Thyroid gland (tissue), 4 donors: Measurements from ENCODE around the gene MT3. TPM values are rescaled to one million over a fixed set of nuclear protein-coding genes. Genes with fewer than 3 reads are reported as not detected.

ENCODE experiments used
- DNase-seq, 2 donors: peaks; one replicate each; pipeline ENCODE4 v3.0.0-alpha.2; 2019
- H3K27ac ChIP-seq, 3 donors: fragments of 200-600 bp; sonication (generic); 1 replicate in 2 of 3; 2 replicates in 1 of 3; pipeline ENCODE4 v1.5.1; 2016 to 2019; ENCODE audit warnings: mild to moderate bottlenecking in 1 of 3, moderate library complexity in 1 of 3
- H3K27me3 ChIP-seq: fragments of 200-600 bp; sonication (generic); one replicate; pipeline ENCODE4 v1.5.1; 2019
- H3K36me3 ChIP-seq, 2 donors: fragments of 200-600 bp; sonication (generic); one replicate each; pipeline ENCODE4 v1.5.1; 2016 to 2019
- H3K4me1 ChIP-seq, 2 donors: fragments of 200-600 bp; sonication (generic); one replicate each; pipeline ENCODE4 v1.5.1; 2017 to 2019
- H3K4me3 ChIP-seq, 3 donors: fragments of 200-600 bp; sonication (generic); replicated peaks in 1 of 3; 1 replicate in 2 of 3; 2 replicates in 1 of 3; pipeline ENCODE4 v1.5.1; 2016; ENCODE audit warnings: mild to moderate bottlenecking in 1 of 3
- H3K9me3 ChIP-seq: fragments of 200-600 bp; sonication (generic); one replicate; pipeline ENCODE4 v1.5.1; 2017
- CTCF ChIP-seq, 6 experiments: fragments of 200-600 bp in 3 of 6; fragments of 450-650 bp in 3 of 6; sonication (generic) in 3 of 6; IDR thresholded peaks; one replicate each; pipeline ENCODE4 v1.5.1; 2016 to 2019; ENCODE audit warnings: antibody characterized with exemption in 6 of 6, mild to moderate bottlenecking in 2 of 6, inconsistent platforms in 1 of 6, moderate library complexity in 1 of 6
- POLR2A ChIP-seq, 2 donors: fragments of 450-650 bp; IDR thresholded peaks; one replicate each; pipeline ENCODE4 v1.6.1; 2017; ENCODE audit warnings: antibody characterized with exemption in 2 of 2, mild to moderate bottlenecking in 2 of 2, moderate library complexity in 1 of 2
- WGBS, 2 donors: methylation state at CpG; one replicate each; pipeline ENCODE4 v1.1.5; 2017; 5-methylcytosine and 5-hydroxymethylcytosine counted together
- intact Hi-C: fragments of 100-400 bp; cut with DNase I; formaldehyde crosslinking; loops from one replicate; pipeline ENCODE4 v1.15.1; 2023
- total RNA-seq, 4 donors: library from RNA; depleted of rRNA; stranded (reverse); fragments of >200 nt; gene quantifications; one replicate each; pipeline ENCODE4 v1.2.3, GENCODE V29; 2016

MT3 gene
- total RNA-seq, 4 donors from 2014 or later = not detected

GRCh38 chr16:56588781-56589140 lies 567 bp upstream of the MT3 start:
- H3K4me3 ChIP-seq = peak overlapping the region in 1 of 3 donors; percentile 12
- WGBS, 2 donors = 36 to 49% methylated on average over 9 of the region's 9 CpGs
- intact Hi-C loops = no loop called here
- H3K4me1 ChIP-seq = peaks cover 0 to 8% of the 10 kb centered on the region in 2 donors
- H3K9me3 ChIP-seq = no peaks in the 10 kb centered on the region
- H3K27me3 ChIP-seq = no peaks in the 10 kb centered on the region
- no peak for TF ChIP-seq POLR2A (IDR thresholded peaks at IDR 0.05)
- no peak for TF ChIP-seq CTCF (IDR thresholded peaks at IDR 0.05)
- no peaks in the 10 kb centered on the region for H3K36me3 ChIP-seq
- DNase-seq = no peak
- H3K27ac ChIP-seq = no peak overlapping the region

- peaks cover 0 to 8% of the 10 kb centered on the region in 2 donors for H3K4me1 ChIP-seq
- no peak overlapping the region for H3K27ac ChIP-seq
- WGBS, 2 donors = 56 to 70% methylated on average over 4 of the region's 4 CpGs
- no peaks in the 10 kb centered on the region for H3K27me3 ChIP-seq
- DNase-seq = no peak
- H3K9me3 ChIP-seq = no peaks in the 10 kb centered on the region
- no peaks in the 10 kb centered on the region for H3K36me3 ChIP-seq
- H3K4me3 ChIP-seq = no peak overlapping the region
- TF ChIP-seq CTCF (IDR thresholded peaks at IDR 0.05) (no peak), POLR2A (IDR thresholded peaks at IDR 0.05) (no peak)
- intact Hi-C loops = loop anchor here (10.0 kb wide), 1 partner anchor 57 kb away; no protein-coding TSS in a partner anchor
These were observed 2.2 kb downstream of the MT3 start for GRCh38 chr16:56591377-56592060.

GRCh38 chr16:56593573-56594291 lies 4.4 kb downstream of the MT3 start:
- no peak for TF ChIP-seq POLR2A (IDR thresholded peaks at IDR 0.05)
- TF ChIP-seq CTCF (IDR thresholded peaks at IDR 0.05) = no peak
- Histone ChIP-seq H3K9me3 (no peaks in the 10 kb centered on the region), H3K4me1 (peaks cover 0 to 8% of the 10 kb centered on the region in 2 donors), H3K36me3 (no peaks in the 10 kb centered on the region), H3K27me3 (no peaks in the 10 kb centered on the region), H3K4me3 (no peak overlapping the region), H3K27ac (no peak overlapping the region)
- DNase-seq = no peak
- 77 to 89% methylated on average over 6 of the region's 6 CpGs for WGBS, 2 donors
- intact Hi-C loops = loop anchor here (10.0 kb wide), 1 partner anchor 59 kb away; no protein-coding TSS in a partner anchor

GRCh38 chr16:56594292-56594619 lies 4.9 kb downstream of the MT3 start:
- H3K27ac ChIP-seq = no peak overlapping the region
- DNase-seq = no peak

More at GRCh38 chr16:56594292-56594619, 4.9 kb downstream of the MT3 start:
- Histone ChIP-seq H3K4me1 (peaks cover 0 to 5% of the 10 kb centered on the region in 2 donors), H3K27me3 (no peaks in the 10 kb centered on the region), H3K4me3 (no peak overlapping the region), H3K9me3 (no peaks in the 10 kb centered on the region), H3K36me3 (no peaks in the 10 kb centered on the region)
- intact Hi-C loops = loop anchor here (10.0 kb wide), 1 partner anchor 59 kb away; no protein-coding TSS in a partner anchor
- WGBS, 2 donors = 97% methylated on average over 5 of the region's 5 CpGs
- no peak for TF ChIP-seq POLR2A (IDR thresholded peaks at IDR 0.05)
- TF ChIP-seq CTCF (IDR thresholded peaks at IDR 0.05) = no peak
